CD1c-positive myeloid dendritic cell (primary cell): Measurements from ENCODE around the gene PPIB.
"Not testable (repeated sequence)": the region's sequence is repeated elsewhere in the genome, so short reads cannot be mapped to it uniquely, and the experiment has no call there.

Experiments
- DNase-seq: peaks from one replicate; pipeline ENCODE4 v3.0.0-alpha.2; 2016; ENCODE audit errors: extremely low spot score

Gene PPIB

GRCh38 chr15:64110108-64110701 lies 52.6 kb downstream of the PPIB start:
- not testable (repeated sequence) for DNase-seq

- DNase-seq = no peak
These were observed 55.5 kb downstream of the PPIB start for GRCh38 chr15:64107337-64107736.
